Natural killer cell (primary cell): Measurements from ENCODE around the gene IL10RA. TPM values are rescaled to one million over a fixed set of nuclear protein-coding genes. Genes with fewer than 3 reads are reported as not detected.

Experiments used
- ATAC-seq, 3 donors: fragments of 150-1000 bp in 2 of 3; fragments of 200-7000 bp in 1 of 3; cut with Tn5 transposase; 1 replicate in 1 of 3; 2 replicates in 2 of 3; pipeline ENCODE4 v1.10.0; 2021; ENCODE audit warnings: mild to moderate bottlenecking in 2 of 3, moderate library complexity in 2 of 3
- DNase-seq, 2 donors: peaks; one replicate each; pipeline versions ENCODE4 v3.0.0 to v3.0.0-alpha.2; 2013 to 2021; ENCODE audit warnings: mixed read lengths in 1 of 2
- H3K27ac ChIP-seq: one replicate; pipeline ENCODE4 v1.5.1; 2013; ENCODE audit warnings: mild to moderate bottlenecking, low read length
- H3K27me3 ChIP-seq: one replicate; pipeline ENCODE4 v1.6.1; 2013; ENCODE audit warnings: low read length; ENCODE audit not compliant: control insufficient read depth, insufficient read depth
- H3K36me3 ChIP-seq: one replicate; pipeline ENCODE4 v1.6.1; 2013; ENCODE audit warnings: low read length; ENCODE audit not compliant: control insufficient read depth, insufficient read depth
- H3K4me1 ChIP-seq: one replicate; pipeline ENCODE4 v1.6.1; 2013; ENCODE audit warnings: low read length; ENCODE audit not compliant: control insufficient read depth, insufficient read depth
- H3K4me3 ChIP-seq: one replicate; pipeline ENCODE4 v1.5.1; 2013; ENCODE audit warnings: low read length
- H3K9me3 ChIP-seq: one replicate; pipeline ENCODE4 v1.6.1; 2013; ENCODE audit warnings: low read length; ENCODE audit not compliant: control insufficient read depth, insufficient read depth
- H3K27ac Mint-ChIP-seq, 2 donors: one replicate each; pipeline ENCODE4 v1.8.0; 2022; ENCODE audit warnings: mild to moderate bottlenecking in 2 of 2, mixed read lengths in 2 of 2, moderate library complexity in 1 of 2
- H3K27me3 Mint-ChIP-seq, 2 donors: one replicate each; pipeline ENCODE4 v1.8.0; 2022; ENCODE audit warnings: low read depth in 2 of 2, mixed read lengths in 2 of 2
- H3K36me3 Mint-ChIP-seq: one replicate; pipeline ENCODE4 v1.8.0; 2022; ENCODE audit warnings: mixed read lengths
- H3K4me1 Mint-ChIP-seq, 2 donors: one replicate each; pipeline ENCODE4 v1.8.0; 2022; ENCODE audit warnings: mixed read lengths in 2 of 2
- H3K4me3 Mint-ChIP-seq: one replicate; pipeline ENCODE4 v1.8.0; 2022; ENCODE audit warnings: mild to moderate bottlenecking, moderate library complexity, mixed read lengths
- H3K9me3 Mint-ChIP-seq, 2 donors: one replicate each; pipeline ENCODE4 v1.8.0; 2022; ENCODE audit warnings: mixed read lengths in 2 of 2
- WGBS: methylation state at CpG from one replicate; pipeline ENCODE4 v1.1.7; 2013; ENCODE audit warnings: missing lambda C conversion rate; ENCODE audit not compliant: insufficient coverage; 5-methylcytosine and 5-hydroxymethylcytosine counted together
- intact Hi-C: fragments of 100-400 bp; cut with micrococcal nuclease; formaldehyde crosslinking; loops from one replicate; pipeline ENCODE4 v1.14.2; 2022
- total RNA-seq, 4 donors: library from RNA; stranded (reverse); fragments of 120-200 nt in 1 of 4; gene quantifications; one replicate each; pipeline versions ENCODE4 v1.2.3 to v1.2.4, GENCODE V29; 2013 to 2022
- TF ChIP-seq, protein P1 (sequence below): fragments of 200-600 bp; IDR thresholded peaks from one replicate; pipeline ENCODE4 v1.8.0; 2022; ENCODE audit warnings: antibody characterized with exemption

Gene IL10RA
- total RNA-seq, 3 donors from 2014 or later (not counting 1 experiment from before 2014, with no cell fraction given) = 263 to 286 (median 268) TPM

DNA sequence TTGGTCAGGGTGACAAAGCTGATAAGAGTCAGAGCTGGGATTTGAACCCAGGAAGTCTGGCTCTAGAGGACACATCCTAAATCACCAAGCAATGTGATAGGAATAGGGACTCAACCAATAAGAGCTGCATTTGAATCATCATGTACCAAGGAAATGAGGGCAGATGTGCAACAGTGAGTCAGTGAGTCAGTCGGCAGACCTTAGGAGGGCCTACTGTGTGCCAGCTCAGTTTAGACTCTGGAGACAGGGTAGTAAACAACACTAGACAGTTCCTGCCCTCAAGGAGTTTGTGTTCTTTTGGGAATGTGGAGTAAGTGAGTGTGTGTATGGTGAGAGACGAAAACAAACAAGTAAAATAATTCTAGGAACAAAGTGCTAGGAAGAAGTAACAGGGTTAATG is 11.2 kb downstream of the IL10RA start:
- Histone ChIP-seq H3K4me3 (no peak overlapping the region), H3K27ac (no peak overlapping the region), H3K4me1 (peaks cover 84% of the 10 kb centered on the region), H3K9me3 (no peaks in the 10 kb centered on the region), H3K27me3 (no peaks in the 10 kb centered on the region), H3K36me3 (peaks cover 91% of the 10 kb centered on the region)
- H3K27me3 Mint-ChIP-seq = no peaks in the 10 kb centered on the region
- ATAC-seq = peak in 1 of 3 donors; percentile 10
- peaks cover 78 to 90% of the 10 kb centered on the region in 2 donors for H3K4me1 Mint-ChIP-seq
- peaks cover 25% of the 10 kb centered on the region for H3K36me3 Mint-ChIP-seq
- no peaks in the 10 kb centered on the region for H3K9me3 Mint-ChIP-seq
- intact Hi-C loops = no loop called here
- DNase-seq = no peak
- peak overlapping the region; percentile 93 to 97 for H3K27ac Mint-ChIP-seq
- no peak overlapping the region for H3K4me3 Mint-ChIP-seq
- 90% methylated on average over 2 of the region's 2 CpGs for WGBS
- TF ChIP-seq, protein P1, sequence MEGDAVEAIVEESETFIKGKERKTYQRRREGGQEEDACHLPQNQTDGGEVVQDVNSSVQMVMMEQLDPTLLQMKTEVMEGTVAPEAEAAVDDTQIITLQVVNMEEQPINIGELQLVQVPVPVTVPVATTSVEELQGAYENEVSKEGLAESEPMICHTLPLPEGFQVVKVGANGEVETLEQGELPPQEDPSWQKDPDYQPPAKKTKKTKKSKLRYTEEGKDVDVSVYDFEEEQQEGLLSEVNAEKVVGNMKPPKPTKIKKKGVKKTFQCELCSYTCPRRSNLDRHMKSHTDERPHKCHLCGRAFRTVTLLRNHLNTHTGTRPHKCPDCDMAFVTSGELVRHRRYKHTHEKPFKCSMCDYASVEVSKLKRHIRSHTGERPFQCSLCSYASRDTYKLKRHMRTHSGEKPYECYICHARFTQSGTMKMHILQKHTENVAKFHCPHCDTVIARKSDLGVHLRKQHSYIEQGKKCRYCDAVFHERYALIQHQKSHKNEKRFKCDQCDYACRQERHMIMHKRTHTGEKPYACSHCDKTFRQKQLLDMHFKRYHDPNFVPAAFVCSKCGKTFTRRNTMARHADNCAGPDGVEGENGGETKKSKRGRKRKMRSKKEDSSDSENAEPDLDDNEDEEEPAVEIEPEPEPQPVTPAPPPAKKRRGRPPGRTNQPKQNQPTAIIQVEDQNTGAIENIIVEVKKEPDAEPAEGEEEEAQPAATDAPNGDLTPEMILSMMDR = no peak

DNA sequence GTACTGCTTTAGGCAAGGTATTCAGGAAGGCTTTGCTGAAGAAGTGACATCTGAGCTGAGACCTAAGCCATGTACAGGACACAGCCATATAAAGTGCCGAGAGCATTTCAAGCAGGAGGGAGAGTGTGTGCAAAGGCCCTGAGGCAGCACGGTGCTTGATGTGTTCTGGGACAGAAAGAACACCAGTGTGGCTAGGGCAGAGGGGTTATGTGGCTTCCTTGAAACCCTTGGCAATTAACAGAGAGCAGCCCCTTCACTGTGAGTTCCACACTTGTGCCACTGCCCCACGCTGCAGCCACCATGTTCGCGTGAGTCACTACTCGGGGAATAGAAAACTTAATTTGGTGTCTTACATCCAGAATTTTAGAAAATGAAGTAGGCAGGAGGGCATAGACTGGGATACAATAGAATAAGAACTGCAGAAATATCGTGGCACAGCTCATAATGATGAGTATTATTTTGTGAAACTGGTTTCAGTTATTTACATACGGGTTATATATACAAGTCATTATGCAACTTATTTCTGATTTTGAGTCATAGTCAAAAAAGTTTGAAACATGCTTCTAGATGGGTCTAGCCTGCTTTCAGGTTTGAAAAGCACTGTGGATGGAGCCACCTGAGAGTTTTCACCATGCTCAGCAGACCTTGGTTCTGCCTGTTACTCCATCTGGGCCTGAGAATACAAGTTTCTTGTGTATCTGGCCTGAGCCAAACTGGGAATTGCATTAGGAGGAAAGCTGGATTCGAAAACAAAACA is 11.8 kb downstream of the IL10RA start:
- intact Hi-C loops = no loop called here
- H3K27me3 Mint-ChIP-seq = no peaks in the 10 kb centered on the region
- H3K9me3 Mint-ChIP-seq = no peaks in the 10 kb centered on the region
- Histone ChIP-seq H3K4me3 (no peak overlapping the region), H3K4me1 (peaks cover 88% of the 10 kb centered on the region), H3K9me3 (no peaks in the 10 kb centered on the region), H3K27me3 (no peaks in the 10 kb centered on the region), H3K27ac (no peak overlapping the region), H3K36me3 (peaks cover 85% of the 10 kb centered on the region)
- 81% methylated on average over 9 of the region's 9 CpGs for WGBS
- TF ChIP-seq, protein P1 = no peak
- H3K4me3 Mint-ChIP-seq = no peak overlapping the region
- no peak for ATAC-seq
- peaks cover 78 to 90% of the 10 kb centered on the region in 2 donors for H3K4me1 Mint-ChIP-seq
- peak in 1 of 2 donors; percentile 9 for DNase-seq
- peak overlapping the region; percentile 93 to 97 for H3K27ac Mint-ChIP-seq
- H3K36me3 Mint-ChIP-seq = peaks cover 19% of the 10 kb centered on the region

DNA sequence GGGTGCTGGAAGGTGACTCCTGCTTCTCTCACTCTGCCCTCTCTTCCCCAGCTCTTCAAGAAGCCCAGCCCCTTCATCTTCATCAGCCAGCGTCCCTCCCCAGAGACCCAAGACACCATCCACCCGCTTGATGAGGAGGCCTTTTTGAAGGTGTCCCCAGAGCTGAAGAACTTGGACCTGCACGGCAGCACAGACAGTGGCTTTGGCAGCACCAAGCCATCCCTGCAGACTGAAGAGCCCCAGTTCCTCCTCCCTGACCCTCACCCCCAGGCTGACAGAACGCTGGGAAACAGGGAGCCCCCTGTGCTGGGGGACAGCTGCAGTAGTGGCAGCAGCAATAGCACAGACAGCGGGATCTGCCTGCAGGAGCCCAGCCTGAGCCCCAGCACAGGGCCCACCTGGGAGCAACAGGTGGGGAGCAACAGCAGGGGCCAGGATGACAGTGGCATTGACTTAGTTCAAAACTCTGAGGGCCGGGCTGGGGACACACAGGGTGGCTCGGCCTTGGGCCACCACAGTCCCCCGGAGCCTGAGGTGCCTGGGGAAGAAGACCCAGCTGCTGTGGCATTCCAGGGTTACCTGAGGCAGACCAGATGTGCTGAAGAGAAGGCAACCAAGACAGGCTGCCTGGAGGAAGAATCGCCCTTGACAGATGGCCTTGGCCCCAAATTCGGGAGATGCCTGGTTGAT is 12.6 kb downstream of the IL10RA start:
- ATAC-seq = no peak
- Histone ChIP-seq H3K4me3 (no peak overlapping the region), H3K27ac (no peak overlapping the region), H3K4me1 (peaks cover 87% of the 10 kb centered on the region), H3K27me3 (no peaks in the 10 kb centered on the region), H3K36me3 (peaks cover 77% of the 10 kb centered on the region), H3K9me3 (no peaks in the 10 kb centered on the region)
- 90% methylated on average over 10 of the region's 10 CpGs for WGBS
- Mint-ChIP-seq H3K27me3 (no peaks in the 10 kb centered on the region), H3K36me3 (peaks cover 19% of the 10 kb centered on the region), H3K27ac (peak overlapping the region; percentile 93 to 97), H3K9me3 (peaks cover 0 to 3% of the 10 kb centered on the region in 2 donors), H3K4me3 (peak overlapping the region; percentile 13), H3K4me1 (peaks cover 83 to 90% of the 10 kb centered on the region in 2 donors)
- TF ChIP-seq, protein P1 = no peak
- peak in 1 of 2 donors; percentile 13 for DNase-seq
- intact Hi-C loops = no loop called here
